Skeletal muscle cell (primary cell): ENCODE measurements around the gene SUPT20HL2.
"Not testable (repeated sequence)": the region's sequence is repeated elsewhere in the genome, so short reads cannot be mapped to it uniquely, and the experiment has no call there.

Experiments
- DNase-seq: peaks from one replicate; pipeline ENCODE4 v3.0.0-alpha.2; 2010; ENCODE audit warnings: low read depth
- H3K4me3 ChIP-seq: 2 replicates; pipeline ENCODE4 v1.5.1; 2011; ENCODE audit warnings: low read depth, mild to moderate bottlenecking, control low read depth, low read length, moderate library complexity

The SUPT20HL2 gene

GRCh38 chrX:24311507-24312248, 2.2 kb downstream of the SUPT20HL2 start:
- not testable (repeated sequence) for H3K4me3 ChIP-seq, DNase-seq

DNA sequence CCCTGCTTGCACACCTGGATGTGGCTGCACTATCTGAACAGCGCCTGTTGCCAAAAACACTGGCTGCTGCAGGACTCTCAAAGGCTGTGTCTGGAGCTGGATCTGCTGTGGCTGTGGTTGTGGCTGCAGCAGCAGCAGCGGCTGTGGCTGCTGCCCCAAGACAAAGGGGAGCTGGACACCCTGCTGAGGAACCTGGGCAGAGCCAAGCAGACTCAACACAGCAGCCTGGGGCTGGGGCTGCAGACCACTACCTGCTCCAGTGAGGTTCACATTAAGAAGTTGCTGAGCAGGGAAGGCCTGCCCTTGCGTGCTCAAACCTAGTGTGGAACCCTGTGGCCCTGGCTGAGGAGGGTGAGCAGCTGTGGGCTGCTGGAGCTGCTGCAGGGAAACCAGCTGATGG, 3.0 kb downstream of the SUPT20HL2 start:
- DNase-seq, H3K4me3 ChIP-seq: not testable (repeated sequence)

- H3K4me3 ChIP-seq, DNase-seq: not testable (repeated sequence)
Observed at GRCh38 chrX:24309580-24310374, 4.1 kb downstream of the SUPT20HL2 start.

- H3K4me3 ChIP-seq, DNase-seq: not testable (repeated sequence)
Observed at GRCh38 chrX:24308803-24309202, 5.1 kb downstream of the SUPT20HL2 start.

- DNase-seq: no peak
- no peak overlapping the region for H3K4me3 ChIP-seq
Observed at GRCh38 chrX:24306440-24306839, 7.4 kb downstream of the SUPT20HL2 start.

DNA sequence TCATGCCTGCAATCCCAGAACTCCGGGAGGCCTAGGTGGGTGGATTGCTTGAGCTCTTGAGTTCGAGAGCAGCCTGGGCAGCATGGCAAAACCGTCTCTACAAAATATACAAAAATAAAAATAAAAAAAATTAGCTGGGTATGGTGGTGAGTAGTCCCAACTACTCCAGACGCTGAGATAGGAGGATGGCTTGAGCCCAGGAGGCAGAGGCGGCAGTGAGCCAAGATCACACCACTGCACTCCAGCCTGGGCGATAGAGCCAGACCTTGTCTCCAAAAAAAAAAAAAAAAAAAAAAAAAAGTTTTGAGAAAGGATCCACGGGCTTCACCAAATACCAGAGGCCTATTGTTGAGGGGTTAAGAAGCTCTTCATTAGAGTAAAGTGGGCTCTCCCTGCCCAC, 8.0 kb downstream of the SUPT20HL2 start:
- no peak for DNase-seq

GRCh38 chrX:24301806-24302205, 12.1 kb downstream of the SUPT20HL2 start:
- no peak for DNase-seq
- no peak overlapping the region for H3K4me3 ChIP-seq

More for the DNA sequence above, 8.0 kb downstream of the SUPT20HL2 start:
- no peak overlapping the region for H3K4me3 ChIP-seq

DNA sequence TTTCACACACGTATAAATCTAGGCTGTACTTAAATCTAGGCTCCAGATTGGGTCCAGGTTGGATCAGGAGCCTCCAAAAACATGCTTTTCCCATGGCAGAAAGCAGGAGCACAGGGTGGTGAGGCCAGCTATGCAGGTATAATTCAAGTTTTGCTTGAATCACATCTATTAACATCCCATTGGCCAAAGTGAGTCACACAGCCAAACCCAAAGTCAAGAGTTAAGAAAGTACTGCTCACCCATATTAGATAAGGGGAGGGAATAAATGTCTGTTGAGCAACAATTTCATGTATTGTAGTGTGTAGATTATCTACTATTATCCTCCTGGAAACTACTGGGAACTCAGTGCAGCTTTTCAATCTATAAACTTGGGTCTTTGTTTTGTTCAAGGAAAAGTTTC, 12.8 kb downstream of the SUPT20HL2 start:
- no peak overlapping the region for H3K4me3 ChIP-seq
- no peak for DNase-seq

DNA sequence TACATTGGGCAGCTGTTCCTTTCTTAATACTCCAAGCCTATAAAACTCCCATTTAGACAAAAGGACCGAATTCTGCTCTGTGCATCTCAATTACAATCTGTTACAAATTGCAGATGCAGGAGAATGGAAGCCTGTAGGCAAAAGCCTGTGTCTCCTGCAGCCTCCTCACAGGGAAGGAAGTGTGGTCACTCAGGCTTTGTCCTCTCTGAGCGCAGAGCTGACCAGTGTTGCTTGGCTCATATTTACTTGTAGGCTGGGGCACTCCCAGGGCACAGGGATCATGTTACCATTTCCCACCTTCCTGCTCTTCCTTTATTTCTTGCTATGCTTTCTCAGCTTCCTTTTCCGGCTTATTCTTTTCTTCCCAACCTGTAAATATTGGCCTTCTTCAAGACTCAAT, 15.7 kb downstream of the SUPT20HL2 start:
- no peak for DNase-seq
- H3K4me3 ChIP-seq: no peak overlapping the region

DNA sequence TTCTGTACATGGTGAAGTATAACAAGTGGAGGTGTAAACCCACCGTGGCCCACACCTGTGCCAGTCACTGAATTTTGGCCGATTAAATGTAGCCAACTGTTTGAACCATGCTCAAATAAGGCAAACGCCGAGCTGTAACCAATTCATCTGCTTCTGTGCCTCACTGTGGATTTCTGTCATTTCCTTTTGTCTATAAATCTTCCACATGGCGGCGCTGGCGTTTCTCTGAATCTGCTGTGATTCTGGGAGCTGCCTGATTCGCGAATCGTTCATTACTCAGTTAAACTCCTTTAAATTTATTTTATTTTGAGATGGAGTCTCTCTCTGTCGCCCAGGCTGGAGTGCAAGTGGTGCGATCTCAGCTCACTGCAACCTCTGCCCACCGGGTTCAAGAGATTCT, 19.2 kb downstream of the SUPT20HL2 start:
- DNase-seq: no peak
- H3K4me3 ChIP-seq: no peak overlapping the region

DNA sequence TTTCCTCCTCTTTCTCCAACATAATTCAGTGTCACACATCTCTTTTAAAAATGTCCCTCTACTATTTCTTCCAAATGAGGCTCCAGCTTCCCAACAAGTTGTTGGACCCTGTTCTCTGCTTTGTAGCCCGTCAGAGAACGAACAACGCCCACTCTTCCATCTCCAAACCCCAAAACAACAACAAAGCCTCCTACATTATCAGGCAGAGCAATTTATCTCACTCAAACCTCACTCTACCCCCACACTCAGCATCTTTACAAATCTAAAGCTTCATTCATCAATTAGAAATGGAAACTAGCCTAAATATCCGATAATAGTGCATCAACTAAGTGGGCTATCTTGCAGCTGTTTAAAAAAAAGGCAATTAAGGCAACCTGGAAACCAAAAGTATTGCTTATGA, 20.5 kb downstream of the SUPT20HL2 start:
- DNase-seq: no peak
- H3K4me3 ChIP-seq: no peak overlapping the region

DNA sequence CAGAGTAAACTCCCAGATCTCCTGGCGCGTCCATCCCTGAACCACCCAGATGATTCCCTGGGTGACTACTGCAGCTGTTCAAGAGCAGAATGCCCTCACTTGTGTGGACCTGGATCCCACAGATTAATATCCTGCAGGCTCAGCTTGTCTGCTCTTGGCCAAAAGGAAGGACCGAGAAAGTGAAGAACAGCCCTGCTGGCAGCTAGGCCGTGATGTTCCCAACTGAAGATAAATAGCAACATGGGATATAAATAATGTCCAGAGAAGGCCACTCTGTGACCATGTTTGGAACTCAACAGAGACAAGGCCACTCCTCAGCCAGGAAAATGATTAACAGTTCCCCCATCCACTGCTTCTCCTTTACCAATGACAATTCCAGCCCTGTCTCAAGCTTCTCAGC, 21.5 kb downstream of the SUPT20HL2 start:
- H3K4me3 ChIP-seq: no peak overlapping the region
- no peak for DNase-seq

DNA sequence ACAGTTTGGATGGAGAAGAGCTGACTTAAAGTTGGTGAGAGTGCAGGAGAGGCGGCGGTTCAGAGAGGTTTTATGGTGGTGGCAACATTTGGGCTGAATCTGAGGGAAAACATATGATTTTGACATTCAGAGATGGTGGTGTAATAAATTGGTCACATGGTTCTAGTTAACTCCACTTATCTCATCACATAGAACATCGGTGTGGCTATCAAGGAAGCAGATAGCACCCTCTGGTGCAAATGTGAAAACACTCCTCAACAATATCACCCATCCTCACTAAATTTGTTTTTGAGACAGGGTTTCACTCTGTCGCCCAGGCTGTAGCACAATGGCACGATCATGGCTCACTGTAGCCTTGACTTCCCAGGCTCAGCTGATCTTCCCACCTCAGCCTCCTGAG, 28.8 kb downstream of the SUPT20HL2 start:
- H3K4me3 ChIP-seq: no peak overlapping the region
- DNase-seq: no peak

GRCh38 chrX:24283127-24283794, 30.6 kb downstream of the SUPT20HL2 start:
- no peak overlapping the region for H3K4me3 ChIP-seq
- DNase-seq: no peak

DNA sequence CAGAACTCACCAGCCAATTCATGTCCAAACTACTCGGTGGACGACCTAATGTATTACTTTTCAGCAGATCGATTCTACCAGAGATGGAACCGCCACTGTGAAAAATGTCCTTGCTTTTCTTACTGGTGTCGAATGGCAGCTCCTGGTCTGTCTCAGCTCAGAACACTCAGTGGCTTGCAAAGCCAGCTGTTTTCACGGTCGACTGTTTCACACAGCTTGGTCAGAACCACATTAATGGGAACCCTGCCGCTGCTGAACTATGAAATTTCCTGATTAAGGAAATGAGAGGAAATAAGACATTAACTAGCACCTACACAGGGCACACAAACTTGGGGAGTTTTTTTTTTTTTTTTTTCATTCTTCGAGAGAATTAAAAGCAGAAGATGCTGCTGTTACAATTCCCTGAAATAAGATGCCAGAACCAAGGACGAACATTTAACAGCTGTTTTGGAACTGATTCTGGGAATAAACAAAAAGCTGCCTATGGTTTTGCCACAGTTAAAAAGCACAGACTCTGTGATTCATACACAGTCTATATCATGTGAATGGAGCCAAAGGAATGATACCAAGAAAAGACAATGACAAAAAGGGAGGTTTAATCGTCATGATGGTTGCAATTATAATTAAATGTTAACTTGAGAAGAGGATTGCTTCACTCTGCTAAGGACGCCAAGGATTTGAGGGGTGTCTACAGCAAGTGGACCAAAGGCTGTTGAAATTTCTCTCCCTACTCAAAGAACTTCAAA, 31.3 kb downstream of the SUPT20HL2 start:
- no peak for DNase-seq
- H3K4me3 ChIP-seq: no peak overlapping the region

- H3K4me3 ChIP-seq: no peak overlapping the region
- no peak for DNase-seq
Observed at GRCh38 chrX:24277405-24277804, 36.5 kb downstream of the SUPT20HL2 start.

GRCh38 chrX:24276015-24276414, 37.9 kb downstream of the SUPT20HL2 start:
- H3K4me3 ChIP-seq: no peak overlapping the region
- DNase-seq: no peak

GRCh38 chrX:24271262-24271661, 42.6 kb downstream of the SUPT20HL2 start:
- no peak for DNase-seq
- H3K4me3 ChIP-seq: no peak overlapping the region

- no peak overlapping the region for H3K4me3 ChIP-seq
- DNase-seq: no peak
Observed at GRCh38 chrX:24268786-24269185, 45.1 kb downstream of the SUPT20HL2 start.

DNA sequence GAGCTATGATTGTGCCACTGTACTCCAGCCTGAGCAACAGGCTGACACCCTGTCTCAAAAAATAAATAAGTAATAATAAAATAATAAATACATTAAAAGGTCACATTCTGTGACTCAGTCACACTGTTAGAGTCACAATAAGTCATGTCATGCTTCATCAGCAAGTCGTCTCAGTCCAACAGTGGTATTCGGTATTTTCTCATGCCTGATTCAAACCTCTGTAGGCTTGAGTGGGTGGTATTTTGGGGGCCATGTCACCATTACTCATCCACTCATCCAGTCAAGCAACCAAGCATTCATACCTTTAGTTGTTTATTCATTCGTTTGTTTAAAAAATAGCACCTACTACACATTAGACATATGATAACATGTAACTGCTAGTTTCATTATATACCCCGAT, 46.9 kb downstream of the SUPT20HL2 start:
- no peak overlapping the region for H3K4me3 ChIP-seq
- DNase-seq: no peak
